ENCODE results near the gene MAPKAPK2. TPM values are rescaled to one million over a fixed set of nuclear protein-coding genes. Genes with fewer than 3 reads are reported as not detected.
A peak's percentile ranks its signal among the peaks of the same experiment; 100 is the strongest.

Gene MAPKAPK2
- total RNA-seq, 1 donor from 2014 or later = 51.1 TPM

DNA sequence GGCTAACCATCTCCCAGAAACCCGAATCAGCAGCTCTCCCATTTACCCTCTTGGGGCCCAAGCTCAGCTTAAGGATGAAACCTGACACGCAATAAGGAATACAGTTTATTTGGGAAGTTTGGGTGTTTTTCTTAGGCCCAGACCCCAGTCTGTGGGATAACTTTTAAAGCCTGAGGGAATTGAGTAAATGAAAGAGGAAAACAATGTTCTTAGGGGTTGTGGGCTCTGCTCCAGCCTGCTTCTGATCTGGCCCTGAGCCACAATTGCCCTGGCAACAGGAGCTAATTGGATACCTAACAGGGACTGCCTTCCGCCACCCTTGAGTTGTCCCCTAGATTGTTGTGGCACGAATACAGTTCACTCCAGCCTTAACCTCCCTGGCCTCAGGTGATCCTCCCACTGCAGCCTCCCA is 29.2 kb upstream of the MAPKAPK2 start:
- TF ChIP-seq POLR2A (IDR thresholded peaks at IDR 0.05) (no peak), POLR2AphosphoS5 (IDR thresholded peaks at IDR 0.05; ENCODE audit: insufficient read depth in 1 of 2, low read depth in 1 of 2) (no peak)
- TF ChIP-seq, protein P1, sequence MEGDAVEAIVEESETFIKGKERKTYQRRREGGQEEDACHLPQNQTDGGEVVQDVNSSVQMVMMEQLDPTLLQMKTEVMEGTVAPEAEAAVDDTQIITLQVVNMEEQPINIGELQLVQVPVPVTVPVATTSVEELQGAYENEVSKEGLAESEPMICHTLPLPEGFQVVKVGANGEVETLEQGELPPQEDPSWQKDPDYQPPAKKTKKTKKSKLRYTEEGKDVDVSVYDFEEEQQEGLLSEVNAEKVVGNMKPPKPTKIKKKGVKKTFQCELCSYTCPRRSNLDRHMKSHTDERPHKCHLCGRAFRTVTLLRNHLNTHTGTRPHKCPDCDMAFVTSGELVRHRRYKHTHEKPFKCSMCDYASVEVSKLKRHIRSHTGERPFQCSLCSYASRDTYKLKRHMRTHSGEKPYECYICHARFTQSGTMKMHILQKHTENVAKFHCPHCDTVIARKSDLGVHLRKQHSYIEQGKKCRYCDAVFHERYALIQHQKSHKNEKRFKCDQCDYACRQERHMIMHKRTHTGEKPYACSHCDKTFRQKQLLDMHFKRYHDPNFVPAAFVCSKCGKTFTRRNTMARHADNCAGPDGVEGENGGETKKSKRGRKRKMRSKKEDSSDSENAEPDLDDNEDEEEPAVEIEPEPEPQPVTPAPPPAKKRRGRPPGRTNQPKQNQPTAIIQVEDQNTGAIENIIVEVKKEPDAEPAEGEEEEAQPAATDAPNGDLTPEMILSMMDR (IDR thresholded peaks at IDR 0.05) = no peak
- Histone ChIP-seq H3K36me3 (no peaks in the 10 kb centered on the region), H3K4me1 (peaks cover 6% of the 10 kb centered on the region), H3K27me3 (peaks cover 4% of the 10 kb centered on the region), H3K4me3 (no peak overlapping the region), H3K27ac (no peak overlapping the region), H3K9me3 (no peaks in the 10 kb centered on the region)
- intact Hi-C loops (cut with DNase I) = no loop called here
- no peak for DNase-seq (ENCODE audit: extremely low spot score in 2 of 2)

DNA sequence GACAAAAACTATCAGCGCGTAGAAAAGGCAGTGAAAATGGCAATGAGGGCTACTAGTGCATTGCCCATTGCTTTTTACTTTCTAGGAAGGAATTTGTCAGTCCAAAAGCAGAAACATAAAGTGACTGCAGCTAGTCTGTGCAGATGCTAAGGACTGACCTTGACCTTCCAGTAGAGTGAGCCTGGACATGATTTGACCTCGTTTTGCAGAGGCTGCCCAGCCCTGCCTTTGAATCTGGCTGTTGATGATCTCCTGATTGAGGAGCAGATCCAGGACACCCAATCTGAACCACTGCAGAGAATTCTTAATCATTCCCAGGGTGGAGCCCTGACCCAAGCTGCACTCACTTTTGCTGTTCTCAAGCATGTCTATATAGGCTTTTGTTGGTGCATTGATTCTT is 27.8 kb upstream of the MAPKAPK2 start:
- no peak for DNase-seq (ENCODE audit: extremely low spot score in 2 of 2)
- intact Hi-C loops (cut with DNase I) = no loop called here
- H3K4me3 ChIP-seq = no peak overlapping the region
- H3K9me3 ChIP-seq = no peaks in the 10 kb centered on the region
- TF ChIP-seq POLR2A (IDR thresholded peaks at IDR 0.05) (no peak), POLR2AphosphoS5 (IDR thresholded peaks at IDR 0.05; ENCODE audit: insufficient read depth in 1 of 2, low read depth in 1 of 2) (no peak)
- TF ChIP-seq, protein P1 (IDR thresholded peaks at IDR 0.05) = no peak
- peaks cover 4% of the 10 kb centered on the region for H3K27me3 ChIP-seq
- H3K36me3 ChIP-seq = no peaks in the 10 kb centered on the region
- no peak overlapping the region for H3K27ac ChIP-seq
- H3K4me1 ChIP-seq = peaks cover 6% of the 10 kb centered on the region

DNA sequence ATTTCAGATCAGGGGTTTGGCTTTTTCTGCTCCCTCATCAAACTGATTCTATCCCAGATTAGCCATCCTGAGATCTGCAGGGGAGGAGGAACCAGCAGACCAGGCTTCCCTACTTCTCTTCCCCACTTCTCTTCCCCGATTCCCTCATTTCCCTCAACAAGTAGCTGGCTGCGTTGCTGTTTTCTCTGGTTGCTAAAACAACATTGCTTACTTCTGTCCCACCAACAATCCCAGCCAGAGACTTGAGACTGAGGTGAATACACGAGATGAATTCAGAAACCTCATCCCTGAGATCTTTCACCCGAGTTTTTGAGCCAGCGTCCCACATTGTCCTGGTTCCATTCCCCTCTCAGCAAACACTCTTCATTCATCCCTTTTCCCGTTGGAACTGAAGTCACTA is 27.0 kb upstream of the MAPKAPK2 start:
- Histone ChIP-seq H3K36me3 (no peaks in the 10 kb centered on the region), H3K27me3 (peaks cover 4% of the 10 kb centered on the region), H3K4me1 (peaks cover 6% of the 10 kb centered on the region), H3K9me3 (no peaks in the 10 kb centered on the region), H3K27ac (no peak overlapping the region), H3K4me3 (no peak overlapping the region)
- TF ChIP-seq, protein P1 (IDR thresholded peaks at IDR 0.05) = no peak
- TF ChIP-seq POLR2A (IDR thresholded peaks at IDR 0.05) = no peak
- no peak for DNase-seq (ENCODE audit: extremely low spot score in 2 of 2)
- intact Hi-C loops (cut with DNase I) = no loop called here

DNA sequence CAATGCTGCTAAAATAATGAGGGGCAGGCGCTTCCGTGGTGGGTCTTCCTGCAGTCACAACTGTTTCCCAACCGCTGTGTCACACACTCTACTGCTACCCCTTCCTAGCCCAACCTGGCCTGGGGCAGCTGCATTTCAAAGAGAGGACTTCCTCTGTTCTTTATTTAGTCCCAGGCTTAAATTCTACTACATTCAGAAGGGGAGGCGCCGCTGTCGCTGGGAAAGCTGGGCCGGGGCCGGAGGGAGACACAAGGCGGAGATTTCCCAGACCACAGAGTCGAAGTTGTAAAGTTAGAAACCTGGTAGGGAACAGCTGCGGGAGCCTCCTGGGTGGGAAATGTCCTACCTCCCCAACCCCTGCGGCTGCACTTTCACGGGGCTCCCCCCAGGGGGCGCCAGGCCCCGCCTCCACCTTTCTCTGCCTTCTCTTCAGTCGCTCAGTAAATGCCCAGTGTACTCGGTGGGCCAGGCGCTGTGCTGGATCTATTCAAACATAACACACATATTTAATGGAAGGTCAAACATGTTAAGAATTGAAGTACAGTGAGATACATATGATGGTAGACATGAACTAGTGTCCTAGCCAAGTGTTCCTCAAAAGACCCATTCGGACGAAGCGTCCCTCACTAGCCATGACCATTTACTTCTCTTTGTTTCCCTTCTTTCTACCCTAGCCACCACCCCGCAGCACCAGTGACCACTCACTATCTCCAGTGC is 26.3 kb upstream of the MAPKAPK2 start:
- DNase-seq (ENCODE audit: extremely low spot score in 2 of 2) = no peak
- Histone ChIP-seq H3K27me3 (peaks cover 4% of the 10 kb centered on the region), H3K4me3 (no peak overlapping the region), H3K4me1 (peaks cover 6% of the 10 kb centered on the region), H3K36me3 (no peaks in the 10 kb centered on the region), H3K9me3 (no peaks in the 10 kb centered on the region), H3K27ac (no peak overlapping the region)
- intact Hi-C loops (cut with DNase I) = no loop called here
- no peak for TF ChIP-seq POLR2A (IDR thresholded peaks at IDR 0.05)
- TF ChIP-seq, protein P1 (IDR thresholded peaks at IDR 0.05) = peak in 1 of 3 experiments; percentile 38
- no peak for TF ChIP-seq POLR2AphosphoS5 (IDR thresholded peaks at IDR 0.05; ENCODE audit: insufficient read depth in 1 of 2, low read depth in 1 of 2)

DNA sequence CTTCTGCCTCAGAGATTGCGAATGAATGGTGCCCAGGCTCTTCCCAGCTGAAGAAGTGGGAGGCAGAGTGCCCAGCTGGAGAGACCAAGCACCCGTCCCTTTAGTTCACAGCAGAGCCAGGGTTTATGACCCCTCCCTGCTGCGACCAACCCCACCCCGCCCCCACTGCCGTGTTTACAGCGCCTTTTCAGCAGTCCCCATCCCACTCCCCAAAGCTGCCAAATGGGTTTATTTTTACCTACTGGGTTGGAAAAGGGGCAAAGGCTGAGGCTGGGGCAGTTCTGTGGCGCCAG is 25.8 kb upstream of the MAPKAPK2 start:
- H3K4me1 ChIP-seq = peaks cover 9% of the 10 kb centered on the region
- no peak overlapping the region for H3K27ac ChIP-seq
- no peak for DNase-seq (ENCODE audit: extremely low spot score in 2 of 2)
- H3K27me3 ChIP-seq = peaks cover 4% of the 10 kb centered on the region
- no peak for TF ChIP-seq POLR2AphosphoS5 (IDR thresholded peaks at IDR 0.05; ENCODE audit: insufficient read depth in 1 of 2, low read depth in 1 of 2)
- TF ChIP-seq, protein P1 (IDR thresholded peaks at IDR 0.05) = no peak
- no peak overlapping the region for H3K4me3 ChIP-seq
- H3K9me3 ChIP-seq = no peaks in the 10 kb centered on the region
- intact Hi-C loops (cut with DNase I) = no loop called here
- H3K36me3 ChIP-seq = no peaks in the 10 kb centered on the region
